GM19193 (cell line): ENCODE data around the gene TM9SF3.

Experiments used
- POLR2A ChIP-seq: IDR thresholded peaks from 4 replicates; pipeline ENCODE4 v1.6.1; 2011; ENCODE audit not compliant: insufficient read depth, insufficient read length; ENCODE audit errors: extremely low read depth

TM9SF3 gene

DNA sequence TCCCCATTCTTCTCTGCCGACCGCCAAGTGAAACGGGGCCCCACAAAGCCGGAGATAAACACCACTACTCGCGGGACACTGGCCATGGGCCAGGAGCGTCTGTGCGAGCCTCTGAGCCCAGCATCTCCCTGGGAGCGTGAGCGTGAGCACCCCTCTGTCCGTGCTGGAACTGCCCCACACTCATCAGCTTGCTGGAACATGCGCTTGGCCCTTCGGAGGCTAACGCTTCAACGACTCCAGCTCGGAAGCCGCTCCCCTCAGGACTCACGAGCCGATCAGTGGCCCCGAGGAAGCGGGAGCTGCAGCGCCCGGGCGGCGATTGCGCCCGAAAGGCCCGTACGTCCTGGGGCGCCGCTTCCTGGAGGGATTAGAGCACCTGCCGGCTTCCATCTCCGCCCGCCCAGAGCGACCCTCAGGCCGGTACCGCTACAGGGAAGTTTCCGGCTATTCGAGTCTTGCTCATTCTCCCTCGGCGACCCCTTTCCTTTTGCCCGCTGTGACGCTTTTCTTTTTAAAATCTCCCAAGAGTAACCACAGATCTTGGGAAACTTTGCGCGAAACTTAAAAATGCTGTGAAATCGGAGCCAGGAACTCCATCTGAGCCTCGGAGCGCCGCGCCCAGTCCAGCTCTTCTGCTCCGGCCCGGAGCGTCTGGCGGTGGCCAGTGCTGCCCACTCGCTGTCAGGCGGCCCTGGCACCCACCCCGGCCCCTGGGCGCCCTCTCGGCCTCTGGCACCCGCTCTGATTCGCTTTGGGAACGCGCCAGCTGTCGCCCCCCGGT, 74.1 kb downstream of the TM9SF3 start:
- no peak for TF ChIP-seq POLR2A

DNA sequence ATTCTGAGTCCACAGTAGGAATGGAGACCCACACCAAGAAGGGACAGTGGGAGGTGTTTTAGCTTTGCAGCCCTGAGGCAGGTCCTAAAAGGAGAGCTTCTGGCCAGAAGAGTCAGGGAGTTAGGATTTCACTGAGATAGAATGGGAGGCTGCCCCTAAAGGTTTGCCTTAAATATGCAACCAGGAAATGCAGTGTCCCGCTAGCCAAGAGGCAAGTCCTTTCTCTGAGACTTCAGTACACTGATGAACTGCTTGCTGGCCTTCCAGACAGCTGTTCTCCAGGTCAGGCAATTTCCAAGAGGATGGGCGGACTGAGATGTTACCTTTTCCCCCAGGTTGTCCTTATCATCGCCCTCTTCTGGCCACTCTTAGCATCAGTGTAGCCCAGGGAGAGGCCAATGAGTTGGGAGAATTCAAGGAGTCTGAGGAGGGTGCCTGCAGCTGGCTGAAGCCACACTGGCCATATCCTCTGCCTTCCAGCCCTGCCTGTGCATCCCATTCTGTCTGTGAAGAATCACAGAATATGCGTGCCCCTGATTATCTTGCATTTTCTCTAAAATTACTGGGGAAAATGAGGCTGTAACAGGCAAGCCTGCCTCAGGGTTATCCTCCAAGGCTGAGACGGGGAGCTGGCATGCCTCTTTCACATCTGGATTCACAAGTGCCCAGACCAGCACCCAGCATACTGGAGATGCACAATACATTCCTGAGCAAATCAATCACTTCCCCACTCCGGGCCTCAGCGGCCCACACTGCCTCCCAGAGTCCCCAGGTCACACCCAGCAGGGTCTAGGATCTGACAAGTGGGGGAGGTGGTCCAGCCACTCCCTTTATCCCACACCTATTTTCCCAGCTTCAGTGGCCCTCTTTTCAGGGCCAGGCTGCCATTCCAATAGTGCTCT, 75.5 kb downstream of the TM9SF3 start:
- no peak for TF ChIP-seq POLR2A

DNA sequence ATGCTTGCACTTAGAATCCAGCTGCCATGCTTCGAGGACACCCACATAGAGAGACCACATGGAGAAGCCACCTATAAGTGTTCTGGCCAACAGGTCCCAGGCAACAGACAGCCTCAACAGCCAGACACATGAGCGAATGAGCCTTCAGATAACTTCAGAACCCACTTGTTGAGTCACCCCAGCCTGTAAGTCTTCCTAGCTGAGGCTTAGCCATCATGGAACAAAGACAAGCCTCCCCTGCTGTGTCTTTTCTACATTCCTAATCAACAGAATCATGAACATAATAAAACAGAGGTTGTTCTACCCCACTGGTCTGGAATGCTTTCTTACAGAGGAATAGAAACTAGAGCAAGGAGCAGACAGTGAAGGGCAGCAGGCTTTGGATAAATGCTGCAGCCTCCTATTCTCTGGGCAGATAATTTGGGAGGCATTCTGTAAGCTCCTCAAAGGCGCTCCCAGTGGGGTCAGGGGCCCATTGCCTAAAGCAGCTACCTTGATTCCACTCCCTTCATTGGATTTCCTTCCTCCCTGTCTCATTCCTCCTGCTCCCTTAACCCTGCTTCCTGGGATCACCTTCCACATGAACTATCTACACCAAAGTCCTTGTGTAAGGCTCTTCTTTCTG, 77.7 kb downstream of the TM9SF3 start:
- TF ChIP-seq POLR2A = no peak

DNA sequence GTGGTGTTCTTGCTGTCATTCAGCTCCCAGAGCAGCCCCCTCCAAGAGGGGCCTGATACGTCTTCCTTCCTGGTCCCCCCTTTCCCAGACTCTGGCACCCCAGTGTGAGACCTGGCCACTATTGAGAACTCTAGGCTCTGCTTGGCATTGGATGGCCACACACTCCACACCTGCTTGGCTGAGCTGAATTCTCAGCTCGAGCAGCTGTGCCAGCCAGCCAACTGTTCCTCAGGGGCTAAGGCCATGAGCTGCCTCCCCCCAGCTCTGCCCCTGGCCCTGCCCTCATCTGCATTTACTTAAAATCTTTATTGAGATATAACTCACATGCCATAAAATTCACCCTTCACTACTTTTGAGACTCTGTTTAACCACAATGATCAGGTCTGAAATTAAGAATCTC, 79.8 kb downstream of the TM9SF3 start:
- TF ChIP-seq POLR2A = no peak

DNA sequence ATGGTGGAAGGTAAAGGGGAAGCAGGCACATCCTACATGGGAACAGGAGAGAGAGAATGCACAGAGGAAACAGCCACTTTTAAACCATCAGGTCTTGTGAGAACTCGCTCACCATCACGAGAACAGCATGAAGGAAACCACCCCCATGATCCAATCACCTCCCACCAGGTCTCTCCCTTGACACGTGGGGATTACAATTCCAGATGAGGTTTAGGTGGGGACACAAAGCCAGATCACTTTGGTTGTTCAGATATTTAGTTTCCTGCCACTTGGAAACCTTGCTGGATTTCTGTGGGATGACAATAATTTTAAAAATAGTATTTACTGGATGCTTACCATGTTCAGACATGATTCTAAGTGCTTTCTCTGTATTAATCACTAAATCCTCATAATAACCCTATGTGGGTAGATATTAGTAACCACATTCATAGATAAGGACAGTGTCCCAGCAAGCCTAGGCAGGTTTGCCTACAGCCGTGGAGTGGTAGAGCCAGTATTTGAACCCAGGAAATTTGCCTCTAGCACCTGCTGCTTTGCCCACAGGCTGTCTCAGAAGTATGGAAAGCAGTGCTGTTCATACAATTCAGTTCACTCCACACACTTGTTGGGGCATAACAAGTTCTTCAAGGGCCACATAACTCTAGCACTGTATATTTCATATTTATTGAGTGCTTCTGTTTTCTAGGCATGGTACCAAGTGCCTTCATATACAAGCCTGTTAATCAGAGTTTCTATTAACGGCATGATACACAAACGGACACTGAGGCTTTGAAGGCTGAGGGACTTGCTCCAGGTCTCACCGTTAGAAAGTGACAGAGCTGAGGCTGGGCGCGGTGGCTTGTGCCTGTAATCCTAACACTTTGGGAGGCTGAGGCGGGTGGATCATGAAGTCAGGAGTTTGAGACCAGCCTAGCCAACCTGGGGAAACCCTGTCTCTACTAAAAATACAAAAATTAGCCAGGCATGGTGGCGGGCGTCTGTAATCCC, 81.4 kb downstream of the TM9SF3 start:
- no peak for TF ChIP-seq POLR2A

DNA sequence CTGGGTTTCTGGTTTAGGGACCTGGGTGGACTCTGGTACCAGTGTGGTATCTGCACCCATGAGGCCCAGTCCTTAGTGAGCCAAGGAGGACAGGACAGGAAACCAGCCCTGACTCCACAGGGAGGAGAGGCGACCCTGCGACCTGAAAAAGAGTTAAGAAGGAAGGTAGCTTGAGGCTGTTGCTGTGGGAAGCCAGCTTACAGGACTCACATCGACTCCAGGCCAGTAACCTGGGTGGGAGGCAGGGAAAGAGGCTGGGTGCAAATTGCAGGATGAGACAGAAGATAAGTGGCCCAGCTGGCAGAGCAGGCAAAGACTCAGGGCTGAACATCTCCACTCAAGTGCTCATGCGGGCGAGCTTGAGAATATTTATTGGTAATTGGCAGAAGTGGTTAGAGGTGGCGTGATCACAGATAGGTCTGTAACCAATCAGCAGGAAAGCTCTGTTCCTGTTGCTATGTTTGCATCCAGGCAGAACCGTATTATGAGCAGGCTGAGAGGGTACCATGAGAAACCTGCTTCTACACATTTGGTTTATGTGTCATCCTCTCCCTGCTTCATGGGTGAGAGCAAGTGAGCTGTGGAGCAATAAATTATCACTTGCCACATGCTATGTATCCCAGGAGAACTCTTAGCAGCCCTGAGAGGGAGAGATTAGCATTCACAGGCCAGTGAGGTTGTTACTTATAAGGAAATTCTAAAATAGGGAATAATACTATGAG, 84.1 kb downstream of the TM9SF3 start:
- TF ChIP-seq POLR2A = no peak

DNA sequence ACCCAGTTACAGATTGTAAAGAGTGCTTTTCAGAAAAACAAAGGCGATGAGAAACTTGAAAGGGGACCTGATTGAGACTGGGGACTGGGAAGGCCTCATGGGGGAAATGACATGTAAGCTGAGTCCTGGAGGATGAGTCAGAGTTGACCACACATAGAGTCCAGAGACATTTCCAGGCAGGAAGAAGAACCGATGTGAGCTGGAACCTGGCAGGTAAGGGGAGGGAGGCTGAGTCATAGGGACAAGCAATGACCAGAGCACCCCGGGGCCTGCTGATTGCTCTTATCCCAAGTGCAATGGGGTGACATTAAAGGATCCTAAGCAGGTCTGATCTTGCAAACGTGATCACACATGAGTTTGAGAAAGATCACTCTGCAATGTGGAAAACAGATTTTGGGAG, 84.8 kb downstream of the TM9SF3 start:
- TF ChIP-seq POLR2A = no peak

DNA sequence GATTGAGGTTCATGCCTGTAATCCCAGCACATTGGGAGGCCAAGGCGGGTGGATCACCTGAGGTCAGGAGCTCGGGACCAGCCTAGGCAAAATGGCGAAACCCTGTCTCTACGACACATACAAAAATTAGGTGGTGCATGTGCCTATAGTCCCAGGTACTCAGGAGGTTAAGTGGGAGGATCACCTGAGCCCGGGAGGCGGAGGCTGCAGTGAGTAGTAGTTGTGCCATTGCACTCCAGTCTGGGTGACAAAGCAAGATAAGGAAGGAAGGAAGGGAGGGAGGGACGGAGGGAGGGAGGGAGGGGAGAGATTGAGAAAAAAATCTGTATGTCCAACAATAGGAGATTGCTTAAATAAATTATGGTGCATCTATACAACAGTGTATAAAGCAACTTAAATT, 86.3 kb downstream of the TM9SF3 start:
- TF ChIP-seq POLR2A = no peak

DNA sequence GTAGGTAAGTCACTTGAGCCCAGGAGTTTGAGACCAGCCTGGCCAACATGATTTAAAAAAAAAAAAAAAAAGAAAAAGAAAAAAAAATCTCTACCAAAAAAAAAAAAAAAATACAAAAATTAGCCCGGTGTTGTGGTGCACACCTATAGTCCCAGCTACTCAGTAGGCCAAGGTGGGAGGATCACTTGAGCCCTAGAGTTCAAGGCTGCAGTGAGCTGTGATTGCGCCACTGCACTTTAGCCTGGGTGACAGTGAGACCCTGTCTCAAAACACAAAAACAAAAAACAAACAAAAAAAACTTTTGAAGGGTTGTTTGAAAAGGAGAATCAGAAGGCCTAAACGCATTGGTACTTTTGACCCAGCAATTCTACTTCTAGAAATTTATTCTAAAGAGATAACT, 86.8 kb downstream of the TM9SF3 start:
- TF ChIP-seq POLR2A = no peak

DNA sequence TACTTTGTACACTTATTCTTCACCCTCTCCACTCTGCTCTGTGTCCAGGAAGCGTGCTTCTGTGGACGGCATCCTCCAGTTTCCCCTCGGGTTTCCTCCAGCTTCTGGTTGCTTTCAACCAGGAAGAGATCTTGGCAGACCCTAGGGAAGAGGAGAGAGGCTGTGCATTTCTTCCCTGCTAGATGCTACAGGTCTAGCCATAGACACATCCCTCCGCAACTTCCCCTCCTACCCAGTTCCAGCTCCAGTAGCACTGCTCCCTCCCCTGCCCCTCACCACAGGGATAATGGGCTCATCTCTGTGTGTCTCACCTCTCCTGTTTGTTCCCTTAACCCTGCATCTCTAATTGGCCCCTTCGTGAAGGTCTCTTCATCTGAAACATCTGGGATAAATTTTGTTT, 89.4 kb downstream of the TM9SF3 start:
- TF ChIP-seq POLR2A = no peak

DNA sequence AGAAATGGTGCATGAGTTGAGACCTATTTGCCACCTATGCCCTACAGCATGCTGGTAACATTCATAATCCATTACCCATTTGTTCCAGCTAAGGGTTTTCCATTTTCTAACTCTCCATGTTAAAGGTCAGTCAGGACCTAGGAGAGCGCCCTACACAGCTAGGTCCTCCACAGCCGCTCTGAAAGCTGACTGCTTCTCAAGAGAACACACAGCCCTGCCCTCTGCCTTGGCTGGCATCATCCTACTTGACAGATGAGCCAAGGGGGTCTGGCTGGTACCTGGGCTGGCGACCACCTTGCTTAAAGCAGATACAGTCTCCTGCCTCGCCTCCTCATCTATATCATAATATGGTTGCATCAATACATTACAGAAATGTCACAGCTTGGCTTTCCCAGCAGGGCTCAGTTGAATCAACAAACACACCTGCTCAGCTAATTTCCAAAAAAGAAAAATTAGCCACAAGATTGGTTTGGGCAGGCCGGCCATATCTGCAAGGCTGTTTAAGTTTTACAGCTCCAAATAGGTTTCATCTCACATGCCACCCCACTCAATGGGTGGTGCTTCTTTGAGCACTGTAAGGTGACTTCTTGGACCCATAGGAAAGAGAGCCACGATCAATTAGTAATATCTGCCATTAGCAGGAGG, 90.4 kb downstream of the TM9SF3 start:
- no peak for TF ChIP-seq POLR2A

DNA sequence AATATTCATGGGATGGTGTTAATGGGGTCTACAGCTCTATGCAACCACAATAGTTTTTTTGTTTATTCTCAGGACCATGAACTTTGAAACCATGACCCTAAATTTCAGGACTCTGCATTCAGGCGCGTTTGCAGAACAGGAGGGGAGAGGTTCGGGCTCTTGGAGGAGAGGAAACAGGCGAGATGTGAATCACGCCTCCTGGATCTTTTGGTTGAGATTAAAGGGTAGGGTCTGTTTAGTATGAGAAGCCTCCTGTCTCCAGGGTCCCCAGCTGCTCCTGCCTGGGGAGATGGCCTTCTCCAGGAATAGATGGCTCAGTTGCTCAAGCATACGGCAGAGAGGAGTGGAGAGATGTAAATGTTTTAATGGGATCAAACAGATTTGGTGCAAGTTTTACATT, 91.3 kb downstream of the TM9SF3 start:
- TF ChIP-seq POLR2A = no peak

DNA sequence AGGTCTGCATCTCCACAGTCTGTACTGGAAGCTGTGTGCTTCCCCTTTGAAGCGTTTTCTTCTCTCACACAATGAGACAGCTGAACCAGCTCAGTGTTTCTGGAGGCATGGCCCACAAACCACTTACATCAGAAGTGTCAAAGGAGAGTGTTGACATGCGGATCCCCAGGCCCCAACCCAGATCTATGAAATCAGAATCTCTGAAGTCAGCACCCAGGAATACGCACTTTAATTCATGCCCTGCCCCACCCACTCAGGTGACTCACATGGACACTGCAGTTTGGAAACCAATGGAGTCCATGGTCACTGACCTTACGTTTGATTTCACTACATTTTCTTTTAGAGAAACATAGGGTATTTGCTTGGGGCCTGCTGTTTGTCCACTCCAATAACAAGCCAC, 92.1 kb downstream of the TM9SF3 start:
- no peak for TF ChIP-seq POLR2A
